Esophagus squamous epithelium (tissue), 5 donors: ENCODE data around the gene TSC22D3. TPM values are rescaled to one million over a fixed set of nuclear protein-coding genes. Genes with fewer than 3 reads are reported as not detected.

Experiments
- DNase-seq: peaks from one replicate; lab custom pipeline; 2025; lab: John Stamatoyannopoulos, UW
- H3K27ac ChIP-seq, 4 donors: fragments of 200-600 bp; sonication (generic); one replicate each; pipeline ENCODE4 v1.5.1; 2016 to 2019; ENCODE audit warnings: mild to moderate bottlenecking in 1 of 4
- H3K27me3 ChIP-seq, 4 donors: fragments of 200-600 bp; sonication (generic); 1 replicate in 3 of 4; 2 replicates in 1 of 4; pipeline versions ENCODE4 v1.5.1 to v1.6.0; 2017 to 2021; ENCODE audit warnings: antibody characterized with exemption in 1 of 4
- H3K36me3 ChIP-seq, 3 donors: fragments of 200-600 bp; sonication (generic); one replicate each; pipeline ENCODE4 v1.5.1; 2016 to 2019
- H3K4me1 ChIP-seq, 3 donors: fragments of 200-600 bp; sonication (generic); one replicate each; pipeline ENCODE4 v1.5.1; 2017 to 2019
- H3K4me3 ChIP-seq, 4 donors: fragments of 200-600 bp; sonication (generic); 1 replicate in 3 of 4; 2 replicates in 1 of 4; pipeline ENCODE4 v1.5.1; 2016 to 2019; ENCODE audit warnings: mild to moderate bottlenecking in 2 of 4, moderate library complexity in 1 of 4
- H3K9me3 ChIP-seq, 3 donors: fragments of 200-600 bp; sonication (generic); one replicate each; pipeline ENCODE4 v1.5.1; 2016 to 2019
- CTCF ChIP-seq, 6 experiments: fragments of 450-650 bp in 4 of 6; fragments of 200-600 bp in 2 of 6; sonication (generic) in 2 of 6; IDR thresholded peaks; one replicate each; pipeline ENCODE4 v1.5.1; 2016 to 2019; ENCODE audit warnings: antibody characterized with exemption in 6 of 6, mild to moderate bottlenecking in 4 of 6, moderate library complexity in 4 of 6
- POLR2A ChIP-seq, 4 donors: fragments of 450-650 bp; IDR thresholded peaks; one replicate each; pipeline ENCODE4 v1.6.1; 2017; ENCODE audit warnings: antibody characterized with exemption in 4 of 4, mild to moderate bottlenecking in 4 of 4, moderate library complexity in 3 of 4
- WGBS, 2 donors: methylation state at CpG; one replicate each; pipeline ENCODE4 v1.1.5; 2018; 5-methylcytosine and 5-hydroxymethylcytosine counted together
- intact Hi-C: fragments of 100-400 bp; cut with DNase I; formaldehyde crosslinking; loops from one replicate; pipeline ENCODE4 v1.15.0; 2022
- total RNA-seq, 4 donors: library from RNA; depleted of rRNA; stranded (reverse); fragments of >200 nt; gene quantifications; one replicate each; pipeline ENCODE4 v1.1.0, GENCODE V29; 2016
- donor health status: DM: yes; HTN: yes; CAD: no.

The TSC22D3 gene
- total RNA-seq, 4 donors from 2014 or later, result 50.2 to 558 (median 140) TPM

- no peaks in the 10 kb centered on the region for H3K27me3 ChIP-seq
- H3K4me3 ChIP-seq, result no peak overlapping the region
- H3K36me3 ChIP-seq, result no peaks in the 10 kb centered on the region
- intact Hi-C loops, result no loop called here
- TF ChIP-seq CTCF (IDR thresholded peaks at IDR 0.05) (no peak), POLR2A (IDR thresholded peaks at IDR 0.05) (no peak)
- no peaks in the 10 kb centered on the region for H3K9me3 ChIP-seq
- H3K4me1 ChIP-seq, result peaks cover 0 to 37% (median 0%) of the 10 kb centered on the region in 3 donors
- no peak overlapping the region for H3K27ac ChIP-seq
- no peak for DNase-seq
- 66 to 67% methylated on average over 3 to 4 of the region's 5 CpGs for WGBS, 2 donors
These were observed 15.1 kb downstream of the TSC22D3 start for GRCh38 chrX:107760304-107761077.

- no peak overlapping the region for H3K4me3 ChIP-seq
- WGBS, 2 donors, result 82 to 100% methylated on average over 3 to 5 of the region's 5 CpGs
- DNase-seq, result no peak
- peaks cover 0 to 29% (median 0%) of the 10 kb centered on the region in 3 donors for H3K4me1 ChIP-seq
- no peaks in the 10 kb centered on the region for H3K36me3 ChIP-seq
- intact Hi-C loops, result no loop called here
- TF ChIP-seq POLR2A (IDR thresholded peaks at IDR 0.05) (no peak), CTCF (IDR thresholded peaks at IDR 0.05) (no peak)
- H3K27me3 ChIP-seq, result no peaks in the 10 kb centered on the region
- no peak overlapping the region for H3K27ac ChIP-seq
- no peaks in the 10 kb centered on the region for H3K9me3 ChIP-seq
These were observed 17.3 kb downstream of the TSC22D3 start for GRCh38 chrX:107758231-107758766.

DNA sequence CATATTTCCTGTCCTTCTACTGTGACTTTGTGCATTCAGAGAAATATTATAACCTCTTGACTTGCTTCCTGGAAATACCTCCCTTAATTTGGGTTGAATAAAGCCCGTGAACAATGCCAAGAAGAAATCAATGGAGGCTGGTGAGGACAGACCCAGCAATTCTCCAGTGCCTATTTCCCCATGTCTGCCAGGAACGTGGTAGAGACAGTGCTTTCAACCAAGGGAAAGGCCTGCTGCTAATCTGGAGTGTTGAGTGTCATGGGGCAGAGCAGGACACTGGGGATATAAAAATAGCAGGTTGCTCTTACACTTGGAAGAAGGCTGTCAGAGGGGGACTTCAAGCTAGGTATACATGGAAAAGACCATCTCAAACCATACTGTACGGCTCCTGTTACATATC is 19.9 kb downstream of the TSC22D3 start:
- Histone ChIP-seq H3K27ac (peak overlapping the region in 1 of 4 donors; percentile 25), H3K4me3 (no peak overlapping the region), H3K36me3 (no peaks in the 10 kb centered on the region), H3K4me1 (peaks cover 0 to 29% (median 3%) of the 10 kb centered on the region in 3 donors), H3K9me3 (no peaks in the 10 kb centered on the region), H3K27me3 (no peaks in the 10 kb centered on the region)
- no peak for DNase-seq
- 59 to 90% methylated on average over 1 to 3 of the region's 3 CpGs for WGBS, 2 donors
- intact Hi-C loops, result no loop called here
- TF ChIP-seq CTCF (IDR thresholded peaks at IDR 0.05), result no peak
- no peak for TF ChIP-seq POLR2A (IDR thresholded peaks at IDR 0.05)

- TF ChIP-seq POLR2A (IDR thresholded peaks at IDR 0.05) (no peak), CTCF (IDR thresholded peaks at IDR 0.05) (no peak)
- WGBS, 2 donors, result 33 to 53% methylated on average over 4 of the region's 4 CpGs
- no peak for DNase-seq
- intact Hi-C loops, result no loop called here
- Histone ChIP-seq H3K27me3 (no peaks in the 10 kb centered on the region), H3K27ac (peak overlapping the region in 2 of 4 donors; percentile 9 to 14), H3K4me1 (peaks cover 3 to 32% (median 11%) of the 10 kb centered on the region in 3 donors), H3K9me3 (no peaks in the 10 kb centered on the region), H3K36me3 (no peaks in the 10 kb centered on the region), H3K4me3 (no peak overlapping the region)
These were observed 22.4 kb downstream of the TSC22D3 start for GRCh38 chrX:107753187-107753586.

- H3K27me3 ChIP-seq, result no peaks in the 10 kb centered on the region
- 70 to 80% methylated on average over 2 to 3 of the region's 3 CpGs for WGBS, 2 donors
- peak overlapping the region in 2 of 4 donors; percentile 9 to 14 for H3K27ac ChIP-seq
- H3K36me3 ChIP-seq, result no peaks in the 10 kb centered on the region
- TF ChIP-seq CTCF (IDR thresholded peaks at IDR 0.05) (no peak), POLR2A (IDR thresholded peaks at IDR 0.05) (no peak)
- H3K9me3 ChIP-seq, result no peaks in the 10 kb centered on the region
- DNase-seq, result no peak
- intact Hi-C loops, result no loop called here
- H3K4me1 ChIP-seq, result peaks cover 8 to 37% (median 15%) of the 10 kb centered on the region in 3 donors
- H3K4me3 ChIP-seq, result no peak overlapping the region
These were observed 22.9 kb downstream of the TSC22D3 start for GRCh38 chrX:107752714-107753113.
